GM12878 (cell line): ENCODE data around the gene KCNIP2. TPM values are rescaled to one million over a fixed set of nuclear protein-coding genes. Genes with fewer than 3 reads are reported as not detected.

Source experiments
- ATF7 ChIP-seq: fragments of 450-650 bp; IDR thresholded peaks from 2 replicates; pipeline ENCODE4 v1.6.1; 2016; ENCODE audit warnings: low read depth, mild to moderate bottlenecking
- BCL3 ChIP-seq: IDR thresholded peaks from 2 replicates; pipeline ENCODE4 v1.6.1; 2011; ENCODE audit warnings: borderline replicate concordance, low read depth, mild to moderate bottlenecking, moderate library complexity, low read length; ENCODE audit not compliant: insufficient read depth, poor library complexity, severe bottlenecking
- CBFB ChIP-seq: IDR thresholded peaks from 2 replicates; pipeline ENCODE4 v1.6.1; 2016; ENCODE audit warnings: antibody characterized with exemption, low read depth
- CTCF ChIP-seq, 3 experiments: IDR thresholded peaks in 2 of 3; conservative IDR thresholded peaks in 1 of 3; 2 replicates each; pipeline ENCODE4 v1.5.1; 2011; ENCODE audit warnings: low read depth in 3 of 3, low read length in 3 of 3, mild to moderate bottlenecking in 3 of 3, control low read depth in 2 of 3, moderate library complexity in 2 of 3, inconsistent platforms in 1 of 3, mixed read lengths in 1 of 3; ENCODE audit not compliant: control insufficient read depth in 2 of 3, insufficient read depth in 1 of 3; ENCODE audit errors: extremely low read depth in 1 of 3
- EGR1 ChIP-seq, 2 experiments: IDR thresholded peaks; 1 replicate in 1 of 2; 2 replicates in 1 of 2; pipeline ENCODE4 v1.6.1; 2011 to 2012; ENCODE audit warnings: low read depth in 2 of 2, low read length in 2 of 2, borderline replicate concordance in 1 of 2, mild to moderate bottlenecking in 1 of 2, moderate library complexity in 1 of 2
- GATAD2B ChIP-seq: fragments of 450-650 bp; conservative IDR thresholded peaks from 2 replicates; pipeline ENCODE4 v1.6.1; 2017; ENCODE audit warnings: low read depth, mild to moderate bottlenecking, moderate library complexity
- HDGF ChIP-seq: fragments of 450-650 bp; IDR thresholded peaks from 2 replicates; pipeline ENCODE4 v1.6.1; 2016; ENCODE audit warnings: antibody characterized with exemption
- IRF3 ChIP-seq: fragments of 450-650 bp; IDR thresholded peaks from 2 replicates; pipeline ENCODE4 v1.6.1; 2014; ENCODE audit warnings: mild to moderate bottlenecking
- JUND ChIP-seq: IDR thresholded peaks from 2 replicates; pipeline ENCODE4 v1.6.1; 2012; ENCODE audit warnings: low read depth, mild to moderate bottlenecking, low read length, improper control_type of control experiment, moderate library complexity
- MEF2A ChIP-seq: IDR thresholded peaks from 2 replicates; pipeline ENCODE4 v1.6.1; 2011; ENCODE audit warnings: low read depth, mild to moderate bottlenecking, low read length, moderate library complexity; ENCODE audit not compliant: insufficient read depth
- MTA2 ChIP-seq: fragments of 450-650 bp; IDR thresholded peaks from 2 replicates; pipeline ENCODE4 v1.6.1; 2016; ENCODE audit warnings: low read depth, mild to moderate bottlenecking, moderate library complexity
- MXI1 ChIP-seq: fragments of 150-350 bp; IDR thresholded peaks from 2 replicates; pipeline ENCODE4 v1.6.1; 2011; ENCODE audit warnings: low read depth, mild to moderate bottlenecking, inconsistent platforms, low read length, improper control_type of control experiment
- NR2C1 ChIP-seq: fragments of 450-650 bp; IDR thresholded peaks from 2 replicates; pipeline ENCODE4 v1.6.1; 2017; ENCODE audit warnings: antibody characterized with exemption, mild to moderate bottlenecking, moderate library complexity
- RB1 ChIP-seq: fragments of 450-650 bp; formaldehyde crosslinking; IDR thresholded peaks from 2 replicates; pipeline ENCODE4 v1.6.1; 2017; ENCODE audit warnings: mild to moderate bottlenecking, borderline replicate concordance
- RUNX3 ChIP-seq: IDR thresholded peaks from 2 replicates; pipeline ENCODE4 v1.6.1; 2012; ENCODE audit warnings: low read length, inconsistent platforms
- SMC3 ChIP-seq: IDR thresholded peaks from 2 replicates; pipeline ENCODE4 v1.6.1; 2011; ENCODE audit warnings: low read length, improper control_type of control experiment, borderline replicate concordance
- SPI1 ChIP-seq: IDR thresholded peaks from 2 replicates; pipeline ENCODE4 v1.6.1; 2011; ENCODE audit warnings: low read depth, mild to moderate bottlenecking, low read length, moderate library complexity, borderline replicate concordance; ENCODE audit not compliant: insufficient read depth
- TCF3 ChIP-seq: IDR thresholded peaks from 2 replicates; pipeline ENCODE4 v1.6.1; 2012; ENCODE audit warnings: low read depth, mild to moderate bottlenecking, low read length, borderline replicate concordance; ENCODE audit not compliant: insufficient read depth
- YY1 ChIP-seq: IDR thresholded peaks from 2 replicates; pipeline ENCODE4 v1.6.1; 2011; ENCODE audit warnings: low read depth, mild to moderate bottlenecking, low read length
- polyA plus RNA-seq, 11 experiments: library from polyadenylated mRNA; depleted of rRNA in 4 of 11; unstranded in 6 of 11; stranded (reverse) in 5 of 11; fragments of >200 nt; fragmentation: Nextera tagmentation in 4 of 11; fragmentation: Illumina TruSeq in 1 of 11; extraction: Ambion mirVana in 4 of 11; extraction: Trizol in 1 of 11; gene quantifications; 1 replicate in 1 of 11; 2 replicates in 10 of 11; pipeline versions ENCODE4 v1.2.1 to v1.2.3, GENCODE V29; 2011 to 2016; ENCODE audit warnings: inconsistent platforms in 2 of 11, missing spikeins in 2 of 11, low read depth in 1 of 11
- total RNA-seq, 4 experiments: library from RNA; depleted of rRNA in 3 of 4; stranded (reverse); fragments of >200 nt in 3 of 4; fragmentation: Illumina TruSeq in 1 of 4; extraction: Trizol in 1 of 4; gene quantifications; 2 replicates each; pipeline versions ENCODE4 v1.2.1 to v1.2.3, GENCODE V29; 2013 to 2021
- TF ChIP-seq, protein P1 (sequence below): fragments of 450-650 bp; IDR thresholded peaks from 2 replicates; pipeline ENCODE4 v1.6.1; 2018; ENCODE audit warnings: borderline replicate concordance, mild to moderate bottlenecking; ENCODE audit not compliant: partially characterized antibody
- TF ChIP-seq, protein P2 (sequence below): IDR thresholded peaks from 2 replicates; pipeline ENCODE4 v1.6.1; 2012; ENCODE audit warnings: low read depth, low read length, improper control_type of control experiment

Gene KCNIP2
- total and polyA plus RNA-seq, 10 of the 15 experiments (the other 5 are each of a cell fraction or from before 2014, with no cell fraction given) = 0.46 to 4.3 (median 1.7) TPM

DNA sequence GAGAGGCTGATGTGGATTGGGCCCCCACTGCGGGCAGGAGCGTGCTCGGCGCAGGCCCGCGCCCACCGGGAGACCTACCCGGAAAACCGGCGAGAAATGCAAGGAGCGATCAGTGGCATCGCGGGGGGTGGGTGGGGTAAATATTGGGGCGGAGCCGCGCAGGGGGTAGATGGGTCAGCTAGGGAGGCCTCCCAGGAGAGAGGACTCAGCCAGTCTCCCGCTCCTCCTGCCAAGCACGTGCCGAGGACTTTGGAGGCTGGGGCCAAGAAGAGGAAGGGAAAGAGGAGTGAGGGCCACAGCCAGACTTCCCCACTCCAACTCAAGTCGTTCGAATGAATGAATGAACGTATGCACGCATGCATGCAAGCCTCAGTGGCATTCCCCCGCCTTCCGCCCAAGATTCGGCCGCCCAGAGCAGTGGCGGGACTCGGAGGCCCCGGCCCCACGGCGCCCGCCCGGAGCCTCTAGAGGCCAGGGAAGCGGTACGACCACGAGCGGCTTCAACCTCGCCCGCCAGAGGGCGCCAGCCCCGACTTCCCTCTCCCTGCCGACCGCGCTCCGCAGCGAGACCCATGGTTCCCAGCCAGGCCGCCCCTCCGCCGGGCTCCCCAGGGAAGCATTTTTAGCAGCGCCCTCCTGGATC, 63.9 kb downstream of the KCNIP2 start (continued):
- TF ChIP-seq CTCF (IDR thresholded peaks at IDR 0.05 in 2 of 3, conservative IDR thresholded peaks at IDR 0.05 in 1 of 3; ENCODE audit: control insufficient read depth in 2 of 3, extremely low read depth in 1 of 3, insufficient read depth in 1 of 3, low read depth in 3 of 3, low read length in 3 of 3) (peak; percentile 82 to 91 (median 88)), CBFB (no peak), MXI1 (peak; percentile 52), TCF3 (no peak), ATF7 (no peak), JUND (0 out of 2 replicates have a peak, but pooled peaks have one; percentile 5), YY1 (peak; percentile 71), RUNX3 (peak; percentile 81), SPI1 (peak; percentile 33; the same call in 1 of the 2 replicates), GATAD2B (0 out of 2 replicates have a peak, but pooled peaks have one; percentile 38), EGR1 (IDR thresholded peaks at IDR 0.05; ENCODE audit: borderline replicate concordance in 1 of 2, low read depth in 2 of 2, low read length in 2 of 2) (no peak), RB1 (peak; percentile 17; the same call in 1 of the 2 replicates), SMC3 (peak; percentile 60), MEF2A (no peak), BCL3 (no peak), NR2C1 (no peak), HDGF (no peak), IRF3 (no peak), MTA2 (no peak)
- TF ChIP-seq, protein P1, sequence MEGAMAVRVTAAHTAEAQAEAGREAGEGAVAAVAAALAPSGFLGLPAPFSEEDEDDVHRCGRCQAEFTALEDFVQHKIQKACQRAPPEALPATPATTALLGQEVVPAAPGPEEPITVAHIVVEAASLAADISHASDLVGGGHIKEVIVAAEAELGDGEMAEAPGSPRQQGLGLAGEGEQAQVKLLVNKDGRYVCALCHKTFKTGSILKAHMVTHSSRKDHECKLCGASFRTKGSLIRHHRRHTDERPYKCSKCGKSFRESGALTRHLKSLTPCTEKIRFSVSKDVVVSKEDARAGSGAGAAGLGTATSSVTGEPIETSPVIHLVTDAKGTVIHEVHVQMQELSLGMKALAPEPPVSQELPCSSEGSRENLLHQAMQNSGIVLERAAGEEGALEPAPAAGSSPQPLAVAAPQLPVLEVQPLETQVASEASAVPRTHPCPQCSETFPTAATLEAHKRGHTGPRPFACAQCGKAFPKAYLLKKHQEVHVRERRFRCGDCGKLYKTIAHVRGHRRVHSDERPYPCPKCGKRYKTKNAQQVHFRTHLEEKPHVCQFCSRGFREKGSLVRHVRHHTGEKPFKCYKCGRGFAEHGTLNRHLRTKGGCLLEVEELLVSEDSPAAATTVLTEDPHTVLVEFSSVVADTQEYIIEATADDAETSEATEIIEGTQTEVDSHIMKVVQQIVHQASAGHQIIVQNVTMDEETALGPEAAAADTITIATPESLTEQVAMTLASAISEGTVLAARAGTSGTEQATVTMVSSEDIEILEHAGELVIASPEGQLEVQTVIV = no peak
- TF ChIP-seq, protein P2, sequence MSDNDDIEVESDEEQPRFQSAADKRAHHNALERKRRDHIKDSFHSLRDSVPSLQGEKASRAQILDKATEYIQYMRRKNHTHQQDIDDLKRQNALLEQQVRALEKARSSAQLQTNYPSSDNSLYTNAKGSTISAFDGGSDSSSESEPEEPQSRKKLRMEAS = peak; percentile 53; the same call in 1 of the 2 replicates
- TF ChIP-seq, all 136 proteins: peak for 19
